Nephron progenitor cell (in vitro differentiated cells): ENCODE measurements around the gene DCUN1D1.

Source experiments
- DNase-seq: peaks from one replicate; pipeline ENCODE4 v3.0.0; 2021
- H3K27ac Mint-ChIP-seq: 2 replicates; pipeline ENCODE4 v1.8.0; 2021; ENCODE audit warnings: mild to moderate bottlenecking, moderate library complexity, mixed read lengths
- H3K27me3 Mint-ChIP-seq: 2 replicates; pipeline ENCODE4 v1.8.0; 2021; ENCODE audit warnings: mild to moderate bottlenecking, low read depth, mixed read lengths; ENCODE audit not compliant: poor library complexity
- H3K36me3 Mint-ChIP-seq: 2 replicates; pipeline ENCODE4 v1.8.0; 2021; ENCODE audit warnings: low read depth, mixed read lengths
- H3K4me1 Mint-ChIP-seq: 2 replicates; pipeline ENCODE4 v1.8.0; 2021; ENCODE audit warnings: mixed read lengths
- H3K4me3 Mint-ChIP-seq: 2 replicates; pipeline ENCODE4 v1.8.0; 2021; ENCODE audit warnings: mild to moderate bottlenecking, moderate library complexity, mixed read lengths
- H3K9me3 Mint-ChIP-seq: 2 replicates; pipeline ENCODE4 v1.8.0; 2021; ENCODE audit warnings: mild to moderate bottlenecking, moderate library complexity, mixed read lengths
- TF ChIP-seq, protein P1 (sequence below): fragments of 200-600 bp; sonication (generic); IDR thresholded peaks from 2 replicates; pipeline ENCODE4 v1.5.0; 2021; ENCODE audit warnings: antibody characterized with exemption

Gene DCUN1D1

DNA sequence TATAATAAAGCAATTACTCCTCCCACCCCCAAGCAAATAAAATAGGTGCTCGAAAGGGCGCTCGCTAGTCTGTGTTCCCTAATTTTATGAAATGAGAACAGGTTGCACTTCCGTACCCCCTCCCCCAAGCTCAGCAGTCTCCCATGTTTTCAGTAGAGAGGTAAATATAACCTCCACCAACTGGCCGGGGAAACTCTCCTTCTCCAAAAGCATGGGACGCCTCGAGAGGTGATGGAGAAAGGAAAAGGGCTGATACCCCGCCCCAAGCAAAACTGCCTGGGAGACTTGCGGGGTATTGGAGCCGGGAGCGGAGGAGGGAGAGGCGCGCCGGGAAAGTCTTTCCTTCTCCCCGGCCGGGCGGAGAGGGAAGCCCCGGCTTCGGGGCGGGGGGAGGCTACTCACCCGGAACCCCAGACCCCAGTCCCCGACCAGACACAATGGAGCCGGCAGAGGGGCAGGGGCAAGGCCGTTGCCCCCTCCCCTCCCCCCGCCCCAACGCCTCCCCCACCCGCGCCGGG, 605 bp downstream of the DCUN1D1 start:
- DNase-seq: peak; percentile 64
- peak overlapping the region; percentile 97 for H3K4me3 Mint-ChIP-seq
- H3K27me3 Mint-ChIP-seq: no peaks in the 10 kb centered on the region
- peak overlapping the region; percentile 74 for H3K27ac Mint-ChIP-seq
- H3K9me3 Mint-ChIP-seq: no peaks in the 10 kb centered on the region
- H3K36me3 Mint-ChIP-seq: no peaks in the 10 kb centered on the region
- H3K4me1 Mint-ChIP-seq: peaks cover 48% of the 10 kb centered on the region
- TF ChIP-seq, protein P1, sequence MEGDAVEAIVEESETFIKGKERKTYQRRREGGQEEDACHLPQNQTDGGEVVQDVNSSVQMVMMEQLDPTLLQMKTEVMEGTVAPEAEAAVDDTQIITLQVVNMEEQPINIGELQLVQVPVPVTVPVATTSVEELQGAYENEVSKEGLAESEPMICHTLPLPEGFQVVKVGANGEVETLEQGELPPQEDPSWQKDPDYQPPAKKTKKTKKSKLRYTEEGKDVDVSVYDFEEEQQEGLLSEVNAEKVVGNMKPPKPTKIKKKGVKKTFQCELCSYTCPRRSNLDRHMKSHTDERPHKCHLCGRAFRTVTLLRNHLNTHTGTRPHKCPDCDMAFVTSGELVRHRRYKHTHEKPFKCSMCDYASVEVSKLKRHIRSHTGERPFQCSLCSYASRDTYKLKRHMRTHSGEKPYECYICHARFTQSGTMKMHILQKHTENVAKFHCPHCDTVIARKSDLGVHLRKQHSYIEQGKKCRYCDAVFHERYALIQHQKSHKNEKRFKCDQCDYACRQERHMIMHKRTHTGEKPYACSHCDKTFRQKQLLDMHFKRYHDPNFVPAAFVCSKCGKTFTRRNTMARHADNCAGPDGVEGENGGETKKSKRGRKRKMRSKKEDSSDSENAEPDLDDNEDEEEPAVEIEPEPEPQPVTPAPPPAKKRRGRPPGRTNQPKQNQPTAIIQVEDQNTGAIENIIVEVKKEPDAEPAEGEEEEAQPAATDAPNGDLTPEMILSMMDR: no peak

DNA sequence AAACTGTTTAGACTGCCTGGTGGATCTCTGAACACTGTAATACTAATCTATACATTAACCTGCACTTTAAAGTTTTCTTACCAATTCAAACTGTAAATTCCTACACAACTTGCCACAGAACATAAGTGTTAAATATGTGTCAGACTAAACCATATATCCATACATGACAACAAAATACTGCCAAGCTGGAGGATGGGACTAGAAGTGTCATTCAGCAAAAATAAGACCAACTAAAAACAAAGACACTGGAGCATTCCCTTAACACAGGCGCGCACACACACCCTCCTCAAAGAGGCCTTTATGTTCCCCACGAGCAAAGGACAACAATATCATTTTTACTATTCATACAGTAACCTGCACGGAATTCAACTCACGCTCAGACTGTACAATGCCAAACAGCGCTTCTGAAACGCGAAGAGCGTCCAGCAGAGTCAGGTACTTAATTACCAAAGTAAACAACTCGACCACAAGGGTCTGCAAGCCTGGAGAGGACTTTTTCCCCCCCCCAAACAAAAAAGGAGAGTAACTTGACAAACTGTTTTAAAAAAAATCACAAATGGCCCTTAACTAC, 1.1 kb downstream of the DCUN1D1 start:
- Mint-ChIP-seq H3K27me3 (no peaks in the 10 kb centered on the region), H3K9me3 (no peaks in the 10 kb centered on the region), H3K4me1 (peaks cover 49% of the 10 kb centered on the region), H3K36me3 (no peaks in the 10 kb centered on the region), H3K27ac (peak overlapping the region; percentile 74), H3K4me3 (peak overlapping the region; percentile 97)
- TF ChIP-seq, protein P1: no peak
- DNase-seq: no peak

DNA sequence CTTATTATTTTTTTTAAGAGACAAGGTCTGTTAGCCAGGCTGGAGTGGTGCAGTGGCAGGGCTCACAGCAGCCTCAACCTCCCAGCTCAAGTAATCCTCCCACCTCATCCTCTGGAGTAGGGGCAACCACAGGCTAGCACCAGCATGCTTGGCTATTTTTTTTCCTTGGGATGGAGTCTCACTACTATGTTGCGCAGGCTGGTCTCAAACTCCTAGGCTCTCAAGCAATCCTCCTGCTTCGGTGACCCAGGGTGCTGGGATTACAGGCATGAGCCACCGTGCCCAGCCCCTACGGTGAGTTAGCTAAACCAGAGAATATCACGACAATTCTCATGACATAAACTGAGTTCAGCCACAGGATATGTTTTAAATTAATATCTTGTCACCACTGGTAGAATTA, 2.0 kb downstream of the DCUN1D1 start:
- DNase-seq: no peak
- H3K4me3 Mint-ChIP-seq: peak overlapping the region; percentile 97
- H3K9me3 Mint-ChIP-seq: no peaks in the 10 kb centered on the region
- H3K36me3 Mint-ChIP-seq: no peaks in the 10 kb centered on the region
- H3K27me3 Mint-ChIP-seq: no peaks in the 10 kb centered on the region
- peaks cover 49% of the 10 kb centered on the region for H3K4me1 Mint-ChIP-seq
- TF ChIP-seq, protein P1: no peak
- H3K27ac Mint-ChIP-seq: no peak overlapping the region

DNA sequence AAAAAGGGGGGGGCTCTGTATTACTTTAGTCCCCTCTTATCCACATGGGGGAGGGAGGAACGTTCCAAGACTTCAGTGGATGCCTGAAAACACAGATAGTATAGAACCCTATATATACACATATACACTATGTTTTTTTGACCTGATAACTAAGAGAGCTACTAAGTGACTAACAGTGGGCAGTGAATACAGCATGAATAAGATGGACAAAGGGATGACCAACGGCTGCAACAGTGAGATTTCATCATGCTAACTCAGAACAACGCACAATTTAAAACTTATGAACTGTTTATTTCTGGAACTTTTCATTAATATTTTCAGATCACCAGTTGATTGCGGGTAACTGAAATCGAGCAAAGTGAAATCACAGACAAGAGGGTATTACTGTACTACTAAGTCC, 7.3 kb downstream of the DCUN1D1 start:
- H3K27ac Mint-ChIP-seq: no peak overlapping the region
- H3K9me3 Mint-ChIP-seq: no peaks in the 10 kb centered on the region
- H3K27me3 Mint-ChIP-seq: no peaks in the 10 kb centered on the region
- DNase-seq: no peak
- peaks cover 56% of the 10 kb centered on the region for H3K4me1 Mint-ChIP-seq
- TF ChIP-seq, protein P1: no peak
- H3K36me3 Mint-ChIP-seq: peaks cover 4% of the 10 kb centered on the region
- H3K4me3 Mint-ChIP-seq: no peak overlapping the region

DNA sequence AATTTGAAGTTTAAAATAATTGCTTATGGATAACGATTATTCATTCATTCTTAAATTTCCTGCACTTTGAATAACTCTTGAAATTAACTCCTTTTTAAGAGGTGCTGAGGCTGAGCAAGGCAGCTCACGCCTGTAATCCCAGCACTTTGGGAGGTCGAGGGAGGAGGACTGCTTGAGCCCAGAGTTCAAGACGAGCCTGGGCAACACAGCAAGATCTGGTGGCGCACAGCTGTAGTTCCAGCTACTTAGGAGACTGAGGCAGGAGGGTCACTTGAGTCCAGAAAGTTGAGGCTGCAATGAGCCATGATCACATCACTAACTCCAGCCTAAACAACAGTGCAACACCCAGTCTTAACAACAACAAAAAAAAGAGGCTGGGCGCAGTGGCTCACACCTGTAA, 8.0 kb downstream of the DCUN1D1 start:
- peaks cover 56% of the 10 kb centered on the region for H3K4me1 Mint-ChIP-seq
- no peaks in the 10 kb centered on the region for H3K27me3 Mint-ChIP-seq
- peak overlapping the region; percentile 90 for H3K27ac Mint-ChIP-seq
- no peak overlapping the region for H3K4me3 Mint-ChIP-seq
- peaks cover 4% of the 10 kb centered on the region for H3K36me3 Mint-ChIP-seq
- DNase-seq: no peak
- H3K9me3 Mint-ChIP-seq: no peaks in the 10 kb centered on the region
- TF ChIP-seq, protein P1: no peak

DNA sequence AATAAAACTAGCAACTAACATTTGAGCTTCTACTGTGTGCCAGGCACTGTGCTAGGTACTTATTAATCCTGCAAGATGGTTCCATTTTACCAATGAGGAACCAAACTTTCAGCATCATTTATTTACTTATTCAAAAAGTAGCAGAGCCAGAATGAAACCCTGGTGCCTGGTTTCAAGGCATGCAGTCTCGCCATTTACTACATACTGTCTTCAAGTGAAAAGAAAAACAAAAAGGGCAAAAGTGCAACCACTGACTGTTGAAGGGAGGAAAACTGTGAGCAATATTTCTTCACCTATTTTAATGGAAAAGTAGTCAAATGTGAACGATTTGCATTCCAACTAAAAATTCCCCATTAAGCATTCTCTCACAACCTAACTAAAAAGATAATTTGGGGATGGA, 8.7 kb downstream of the DCUN1D1 start:
- Mint-ChIP-seq H3K27ac (peak overlapping the region; percentile 90), H3K9me3 (no peaks in the 10 kb centered on the region), H3K36me3 (peaks cover 5% of the 10 kb centered on the region), H3K27me3 (no peaks in the 10 kb centered on the region), H3K4me3 (peak overlapping the region; percentile 33), H3K4me1 (peaks cover 59% of the 10 kb centered on the region)
- no peak for DNase-seq
- TF ChIP-seq, protein P1: no peak
